Epithelial cell of esophagus (primary cell): ENCODE results near the gene FLRT3.

ENCODE experiments used
- DNase-seq: peaks from one replicate; pipeline ENCODE4 v3.0.0; 2010; ENCODE audit warnings: low read depth
- H3K4me3 ChIP-seq: 2 replicates; pipeline ENCODE4 v1.5.1; 2011; ENCODE audit warnings: mild to moderate bottlenecking, low read length, control low read depth
- TF ChIP-seq, protein P1 (sequence below): IDR thresholded peaks from 2 replicates; pipeline ENCODE4 v1.5.1; 2011; ENCODE audit warnings: low read depth, mild to moderate bottlenecking, low read length, control low read depth, inconsistent platforms; ENCODE audit not compliant: insufficient read depth; ENCODE audit errors: missing control alignments

The FLRT3 gene

GRCh38 chr20:14343491-14344065 lies 6.2 kb upstream of the FLRT3 start:
- TF ChIP-seq, protein P1, sequence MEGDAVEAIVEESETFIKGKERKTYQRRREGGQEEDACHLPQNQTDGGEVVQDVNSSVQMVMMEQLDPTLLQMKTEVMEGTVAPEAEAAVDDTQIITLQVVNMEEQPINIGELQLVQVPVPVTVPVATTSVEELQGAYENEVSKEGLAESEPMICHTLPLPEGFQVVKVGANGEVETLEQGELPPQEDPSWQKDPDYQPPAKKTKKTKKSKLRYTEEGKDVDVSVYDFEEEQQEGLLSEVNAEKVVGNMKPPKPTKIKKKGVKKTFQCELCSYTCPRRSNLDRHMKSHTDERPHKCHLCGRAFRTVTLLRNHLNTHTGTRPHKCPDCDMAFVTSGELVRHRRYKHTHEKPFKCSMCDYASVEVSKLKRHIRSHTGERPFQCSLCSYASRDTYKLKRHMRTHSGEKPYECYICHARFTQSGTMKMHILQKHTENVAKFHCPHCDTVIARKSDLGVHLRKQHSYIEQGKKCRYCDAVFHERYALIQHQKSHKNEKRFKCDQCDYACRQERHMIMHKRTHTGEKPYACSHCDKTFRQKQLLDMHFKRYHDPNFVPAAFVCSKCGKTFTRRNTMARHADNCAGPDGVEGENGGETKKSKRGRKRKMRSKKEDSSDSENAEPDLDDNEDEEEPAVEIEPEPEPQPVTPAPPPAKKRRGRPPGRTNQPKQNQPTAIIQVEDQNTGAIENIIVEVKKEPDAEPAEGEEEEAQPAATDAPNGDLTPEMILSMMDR: no peak
- H3K4me3 ChIP-seq: no peak overlapping the region
- no peak for DNase-seq

- H3K4me3 ChIP-seq: no peak overlapping the region
- DNase-seq: no peak
- TF ChIP-seq, protein P1: no peak
These were observed 5.5 kb upstream of the FLRT3 start for GRCh38 chr20:14342918-14343317.

GRCh38 chr20:14341801-14342200 lies 4.4 kb upstream of the FLRT3 start:
- DNase-seq: no peak
- no peak overlapping the region for H3K4me3 ChIP-seq
- TF ChIP-seq, protein P1: no peak

DNA sequence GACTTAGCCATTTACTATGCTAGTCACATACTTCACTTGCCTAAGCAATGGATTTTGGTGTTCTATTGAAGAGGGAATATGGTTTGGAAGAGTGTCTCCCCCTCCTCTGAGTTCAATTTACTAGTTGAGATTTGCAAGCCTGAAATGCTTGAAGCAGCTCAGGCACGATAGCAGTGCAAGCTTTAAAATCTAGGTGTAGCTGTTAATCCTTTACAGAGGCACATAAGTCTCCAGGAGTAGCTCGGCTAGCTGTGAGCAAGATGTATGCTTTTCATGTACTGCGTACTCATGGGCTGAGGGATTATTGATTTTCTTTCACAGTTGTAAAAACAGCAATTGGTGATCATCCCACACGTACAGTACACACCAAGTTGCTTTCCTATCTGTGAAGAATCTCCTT lies 726 bp downstream of the FLRT3 start:
- TF ChIP-seq, protein P1: peak; percentile 35
- DNase-seq: peak; percentile 45
- H3K4me3 ChIP-seq: peak overlapping the region; percentile 93

DNA sequence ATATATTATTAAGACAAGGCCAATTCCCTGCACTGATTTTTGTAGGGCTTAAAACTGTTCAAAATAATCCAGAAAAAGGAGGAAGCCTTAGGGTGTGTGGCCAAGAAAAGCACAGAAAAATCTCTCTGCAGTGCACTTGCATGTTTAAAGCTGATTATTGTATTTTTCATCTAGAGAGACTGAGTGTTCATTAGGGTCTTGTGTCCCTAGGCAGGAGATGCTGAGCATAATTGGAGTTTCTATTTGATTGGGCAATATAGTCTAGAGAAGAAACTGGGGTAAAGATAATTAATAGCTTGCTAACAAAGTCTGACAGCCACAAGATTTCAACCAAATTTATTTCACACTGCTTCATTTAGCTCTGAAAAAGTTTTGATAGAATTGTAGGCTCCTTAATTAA lies 2.4 kb downstream of the FLRT3 start:
- TF ChIP-seq, protein P1: no peak
- DNase-seq: no peak
- H3K4me3 ChIP-seq: peak overlapping the region; percentile 93

- DNase-seq: peak; percentile 69
- TF ChIP-seq, protein P1: peak; percentile 62
- peak overlapping the region; percentile 93 for H3K4me3 ChIP-seq
These were observed 3.0 kb downstream of the FLRT3 start for GRCh38 chr20:14334306-14334930.

DNA sequence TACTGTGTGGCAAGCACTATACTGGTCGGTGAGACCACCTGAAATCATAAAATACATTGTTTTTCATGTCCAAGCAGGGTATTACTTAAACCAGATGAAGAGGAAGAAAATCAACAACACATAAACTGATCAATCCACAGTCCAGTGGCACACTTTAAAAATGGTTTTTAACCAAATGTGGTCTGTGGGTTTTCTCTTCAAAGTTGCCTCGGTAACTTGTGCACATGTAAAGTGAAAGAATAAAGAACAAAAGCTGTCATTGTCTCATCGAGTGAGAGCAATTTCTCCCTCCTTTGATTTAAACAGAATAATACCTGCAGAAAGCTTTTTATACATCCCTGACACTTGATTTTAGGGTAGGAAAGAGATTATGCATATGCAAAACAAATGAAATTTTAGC lies 3.7 kb downstream of the FLRT3 start:
- DNase-seq: no peak
- TF ChIP-seq, protein P1: no peak
- H3K4me3 ChIP-seq: peak overlapping the region; percentile 93
